Urinary bladder (tissue), 4 donors: ENCODE results near the gene ADRA1B. TPM values are rescaled to one million over a fixed set of nuclear protein-coding genes. Genes with fewer than 3 reads are reported as not detected.

Source experiments
- DNase-seq: peaks from one replicate; pipeline ENCODE4 v3.0.0-alpha.2; 2015; ENCODE audit errors: extremely low spot score
- H3K27ac ChIP-seq: one replicate; pipeline ENCODE4 v1.5.1; 2013; ENCODE audit warnings: low read depth, mild to moderate bottlenecking, moderate library complexity
- H3K36me3 ChIP-seq: one replicate; pipeline ENCODE4 v1.6.1; 2013; ENCODE audit warnings: mild to moderate bottlenecking, moderate library complexity; ENCODE audit not compliant: insufficient read depth
- H3K4me1 ChIP-seq: one replicate; pipeline ENCODE4 v1.6.1; 2013; ENCODE audit warnings: mild to moderate bottlenecking, moderate library complexity; ENCODE audit not compliant: insufficient read depth
- H3K4me3 ChIP-seq: one replicate; pipeline ENCODE4 v1.5.1; 2013; ENCODE audit warnings: low read depth, low read length
- WGBS: extraction: QIAGEN DNeasy Blood & Tissue Kit; methylation state at CpG from one replicate; pipeline ENCODE4 v1.1.7; 2013; 5-methylcytosine and 5-hydroxymethylcytosine counted together
- polyA plus RNA-seq: library from polyadenylated mRNA; stranded (reverse); fragments of 200-250 nt; gene quantifications from one replicate; pipeline ENCODE4 v1.2.3, GENCODE V29; 2013
- total RNA-seq: library from RNA; depleted of rRNA; stranded (reverse); fragments of >200 nt; gene quantifications from one replicate; pipeline ENCODE4 v1.2.3, GENCODE V29; 2014
- donor health status: healthy with polysubstance abuse.
- donor health status: healthy.

ADRA1B gene
- total and polyA plus RNA-seq, 2 donors, result 0.29 to 0.63 TPM

DNA sequence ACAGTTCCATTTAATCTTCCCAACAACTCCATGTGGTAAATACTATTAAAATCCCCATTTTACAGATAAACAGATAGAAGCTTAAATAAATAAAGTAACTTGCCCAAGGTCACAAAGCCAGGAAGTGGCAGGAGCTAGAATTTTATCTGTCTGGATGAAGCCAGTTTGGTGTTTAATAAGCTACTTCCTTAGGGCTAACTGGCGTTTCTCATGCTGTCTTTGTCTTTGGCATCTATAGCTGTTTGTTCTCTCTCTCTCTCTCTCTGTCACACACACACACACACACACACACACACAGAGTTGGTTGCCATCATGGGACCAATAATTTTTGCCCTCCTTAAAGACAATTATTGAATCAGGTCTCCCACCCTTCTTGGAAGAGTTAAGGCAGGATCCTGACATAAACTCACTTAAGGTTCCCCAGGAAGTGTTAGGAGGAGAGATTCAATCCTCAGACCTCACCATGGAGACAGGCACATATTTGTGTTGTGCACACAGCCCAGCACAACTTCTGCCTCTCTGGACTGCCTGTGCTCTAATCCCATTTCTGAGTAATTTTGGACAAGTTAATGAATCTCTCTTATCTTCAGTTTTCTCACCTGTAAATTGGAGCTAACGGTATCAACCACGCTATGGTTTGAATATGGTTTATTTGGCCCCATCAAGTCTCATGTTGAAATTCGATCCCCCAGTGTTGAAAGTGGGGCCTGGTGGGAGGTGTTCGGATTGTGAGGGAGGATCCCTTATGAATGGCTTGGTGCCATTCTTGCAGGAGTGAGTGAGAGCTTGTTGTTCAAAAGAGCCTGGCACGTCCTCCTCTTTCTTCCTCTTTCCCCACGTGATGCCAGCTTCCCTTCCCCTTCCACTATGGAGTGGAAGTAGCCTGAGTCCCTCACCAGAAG is 8.3 kb upstream of the ADRA1B start:
- 52% methylated on average over 7 of the region's 7 CpGs for WGBS
- Histone ChIP-seq H3K27ac (no peak overlapping the region), H3K36me3 (no peaks in the 10 kb centered on the region), H3K4me3 (no peak overlapping the region), H3K4me1 (no peaks in the 10 kb centered on the region)
- no peak for DNase-seq

DNA sequence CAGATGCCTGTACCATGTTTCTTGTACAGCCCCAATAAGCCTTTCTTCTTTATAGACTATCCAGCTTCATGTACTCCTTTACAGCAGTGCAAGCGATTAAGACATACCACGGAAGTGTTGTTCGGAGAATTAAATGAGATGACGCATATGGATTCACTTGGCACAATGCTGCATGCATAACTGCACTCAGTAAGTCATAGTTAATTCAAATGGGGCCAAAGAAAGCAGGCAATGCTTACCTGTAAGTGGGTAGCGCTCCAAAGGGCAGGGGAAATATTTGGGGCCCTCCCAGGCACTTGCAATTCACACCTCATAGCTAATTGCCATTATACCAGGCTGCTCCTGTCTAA is 7.7 kb upstream of the ADRA1B start:
- 74% methylated on average over 5 of the region's 5 CpGs for WGBS
- H3K4me3 ChIP-seq, result no peak overlapping the region
- H3K27ac ChIP-seq, result no peak overlapping the region
- no peaks in the 10 kb centered on the region for H3K4me1 ChIP-seq
- no peak for DNase-seq
- H3K36me3 ChIP-seq, result no peaks in the 10 kb centered on the region

DNA sequence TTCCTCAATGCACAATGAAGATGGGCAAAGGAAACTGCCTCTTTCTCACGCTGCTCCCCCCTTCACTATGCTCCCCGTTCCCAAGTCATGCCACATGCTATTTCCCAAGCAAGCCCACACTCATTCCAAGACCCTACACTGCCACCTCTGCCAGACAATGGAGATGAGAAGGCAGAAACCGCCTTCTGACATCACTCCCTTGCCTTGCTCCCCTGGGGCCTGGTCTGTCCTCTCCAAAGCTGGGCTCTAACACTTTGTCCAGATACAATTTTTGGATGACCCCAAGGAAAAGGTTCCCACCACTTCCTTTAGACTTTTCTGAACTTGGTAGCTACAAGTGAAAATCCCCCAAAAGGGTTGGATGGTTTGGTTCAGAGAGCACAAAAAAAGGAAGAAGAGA is 7.2 kb upstream of the ADRA1B start:
- Histone ChIP-seq H3K36me3 (no peaks in the 10 kb centered on the region), H3K27ac (no peak overlapping the region), H3K4me1 (no peaks in the 10 kb centered on the region), H3K4me3 (no peak overlapping the region)
- no peak for DNase-seq
- WGBS, result 89% methylated on average over 3 of the region's 3 CpGs

DNA sequence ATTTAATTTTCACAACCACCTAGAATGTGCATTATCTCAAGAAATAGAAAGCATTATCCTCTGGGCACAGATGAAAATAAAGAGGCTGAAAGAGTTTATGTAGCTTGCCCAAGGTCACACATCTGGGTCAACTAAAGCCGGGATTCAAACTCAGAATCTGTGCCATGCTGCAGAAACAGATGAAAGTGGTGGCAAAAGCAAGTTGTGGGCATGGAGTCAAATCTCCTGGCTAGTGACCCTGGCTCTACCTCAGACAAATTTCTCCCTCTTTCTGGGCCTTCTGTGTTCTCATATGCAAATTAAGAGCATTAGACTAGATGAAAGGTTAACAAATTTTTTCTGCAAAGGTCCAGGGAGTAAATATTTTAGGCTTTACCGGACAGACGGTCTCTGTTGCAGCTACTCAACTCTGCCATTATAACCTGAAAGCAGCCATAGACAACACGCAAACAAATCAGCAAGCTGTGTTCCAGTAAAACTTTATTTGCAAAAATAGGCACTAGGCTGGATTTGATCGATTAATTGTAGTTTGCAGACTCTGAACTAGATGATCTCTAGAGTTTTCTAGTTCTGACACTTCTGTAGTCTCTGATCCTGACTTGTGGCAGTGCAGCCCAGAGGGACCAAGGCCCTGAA is 6.0 kb upstream of the ADRA1B start:
- no peaks in the 10 kb centered on the region for H3K36me3 ChIP-seq
- H3K4me1 ChIP-seq, result no peaks in the 10 kb centered on the region
- 91% methylated on average over 5 of the region's 5 CpGs for WGBS
- H3K27ac ChIP-seq, result no peak overlapping the region
- no peak for DNase-seq
- no peak overlapping the region for H3K4me3 ChIP-seq

DNA sequence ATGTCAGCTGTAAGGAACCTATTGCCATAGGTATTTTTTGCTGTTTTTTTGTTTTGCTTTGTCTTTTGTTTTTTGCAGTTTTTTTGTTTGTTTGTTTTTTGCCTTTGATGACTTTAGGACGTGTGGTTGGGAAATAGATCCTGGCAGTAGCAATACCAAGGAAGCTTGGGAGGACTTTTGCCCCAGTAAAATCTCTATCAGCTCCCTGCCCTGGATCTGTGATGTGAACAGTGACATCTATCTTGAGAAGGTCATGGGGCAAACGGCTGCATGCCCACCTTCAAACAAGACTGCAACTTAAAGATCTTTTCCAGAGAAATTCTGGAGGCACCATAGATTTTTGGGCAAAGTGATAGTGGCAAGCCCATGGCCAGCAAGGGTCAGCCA is 5.4 kb upstream of the ADRA1B start:
- H3K36me3 ChIP-seq, result no peaks in the 10 kb centered on the region
- no peak overlapping the region for H3K4me3 ChIP-seq
- H3K4me1 ChIP-seq, result no peaks in the 10 kb centered on the region
- 65% methylated on average over 2 of the region's 2 CpGs for WGBS
- DNase-seq, result no peak
- H3K27ac ChIP-seq, result no peak overlapping the region

DNA sequence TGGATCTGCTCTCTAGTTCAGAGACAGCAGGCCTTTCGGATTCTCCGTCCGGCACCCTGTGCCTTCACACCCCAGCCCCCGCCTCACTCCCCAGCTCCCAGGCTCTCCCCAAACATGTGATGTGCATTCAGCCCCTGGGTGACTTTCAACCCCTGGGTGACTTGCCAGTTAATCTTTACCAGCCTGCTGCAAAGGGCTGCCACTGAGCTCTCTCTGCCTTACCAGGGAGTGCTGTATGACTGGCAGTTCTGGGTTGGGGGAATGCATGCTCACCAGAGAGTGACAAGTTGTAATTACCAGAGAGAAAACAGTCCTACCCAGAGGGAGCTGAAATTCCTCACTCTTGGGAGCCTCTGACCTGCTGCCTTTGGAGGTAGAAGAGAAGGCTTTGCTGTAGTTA is 4.9 kb upstream of the ADRA1B start:
- DNase-seq, result no peak
- Histone ChIP-seq H3K36me3 (no peaks in the 10 kb centered on the region), H3K4me3 (no peak overlapping the region), H3K27ac (no peak overlapping the region), H3K4me1 (no peaks in the 10 kb centered on the region)
- WGBS, result 96% methylated on average over 4 of the region's 4 CpGs

DNA sequence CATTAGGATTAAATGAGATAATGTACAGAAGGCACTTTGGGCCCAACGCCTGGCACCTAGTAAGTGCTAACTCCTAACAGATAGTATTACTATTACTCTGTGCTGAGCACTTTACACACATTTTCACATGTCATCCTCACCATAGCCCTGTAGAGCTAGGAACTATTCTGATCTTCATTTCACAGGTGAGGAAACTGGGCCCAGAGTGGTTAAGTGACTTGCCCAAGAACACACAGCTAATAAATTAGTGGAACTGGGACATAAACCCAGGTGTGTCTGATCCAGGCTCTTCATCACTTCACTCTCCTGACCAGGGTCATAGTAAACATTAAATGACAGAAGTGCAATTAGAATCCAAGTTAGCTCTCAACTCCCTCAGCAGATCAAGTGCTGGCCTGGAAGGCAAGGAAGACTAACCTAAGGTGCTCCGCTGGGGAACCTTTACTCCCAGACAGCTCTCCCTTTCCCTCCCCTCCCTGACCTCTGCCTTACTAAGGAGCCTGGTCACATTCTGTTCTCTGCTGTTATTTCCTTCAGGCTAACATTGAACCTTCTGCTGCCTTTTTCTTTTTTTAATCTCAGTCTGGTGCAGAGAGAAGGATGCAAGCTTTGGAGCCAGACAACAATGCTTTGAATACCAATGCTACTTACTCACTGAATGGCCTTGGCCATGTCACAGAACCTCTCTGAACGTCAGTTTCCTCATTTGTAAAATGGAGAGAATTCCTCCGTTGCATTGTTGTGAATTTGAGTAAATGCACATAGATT is 4.1 kb upstream of the ADRA1B start:
- Histone ChIP-seq H3K36me3 (no peaks in the 10 kb centered on the region), H3K4me1 (no peaks in the 10 kb centered on the region), H3K4me3 (no peak overlapping the region), H3K27ac (no peak overlapping the region)
- WGBS, result 64% methylated on average over 4 of the region's 4 CpGs
- DNase-seq, result no peak

DNA sequence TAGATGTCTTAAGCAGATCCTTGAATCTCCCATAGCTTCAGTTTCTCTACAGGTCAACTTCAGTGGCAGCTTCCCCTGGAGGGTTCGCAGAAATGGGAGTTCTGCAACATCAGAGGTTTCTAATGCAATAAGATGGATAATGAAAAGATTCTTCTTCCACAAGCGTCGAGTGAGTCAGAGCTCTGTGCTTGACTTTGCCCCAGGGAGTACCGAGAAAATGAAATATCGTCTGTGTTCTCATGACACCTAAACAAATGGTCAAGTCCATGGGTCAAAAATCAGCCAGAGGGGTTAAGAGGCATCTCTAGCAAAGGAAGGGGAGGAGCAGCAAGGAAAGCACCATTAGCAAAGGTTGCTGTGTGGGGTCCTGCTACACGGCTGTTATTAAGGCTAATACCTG is 3.2 kb upstream of the ADRA1B start:
- no peaks in the 10 kb centered on the region for H3K4me1 ChIP-seq

DNA sequence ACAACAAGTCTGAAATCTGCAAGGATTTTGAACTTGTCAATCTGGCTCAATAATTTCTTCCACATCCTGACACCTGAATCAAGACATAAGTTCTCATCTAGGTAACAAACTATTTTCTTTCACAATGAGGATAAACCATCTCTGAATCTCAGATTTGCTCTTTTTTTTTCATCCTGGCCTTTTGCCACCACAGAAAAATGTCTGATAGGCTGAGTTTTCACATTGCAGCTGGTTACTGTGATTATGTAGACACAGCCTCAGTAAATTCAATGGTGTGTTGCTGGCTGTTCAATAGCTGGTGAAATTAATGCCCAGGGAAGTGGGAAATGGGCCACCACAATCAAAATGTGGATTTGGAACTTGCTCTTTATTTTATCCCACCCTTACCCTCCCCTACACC is 2.8 kb upstream of the ADRA1B start:
- H3K4me1 ChIP-seq, result no peaks in the 10 kb centered on the region
- no peak for DNase-seq
- no peak overlapping the region for H3K27ac ChIP-seq
- H3K36me3 ChIP-seq, result no peaks in the 10 kb centered on the region
- no peak overlapping the region for H3K4me3 ChIP-seq

More for the DNA sequence above, 3.2 kb upstream of the ADRA1B start:
- Histone ChIP-seq H3K27ac (no peak overlapping the region), H3K36me3 (no peaks in the 10 kb centered on the region), H3K4me3 (no peak overlapping the region)
- DNase-seq, result no peak
- 67% methylated on average over 6 of the region's 6 CpGs for WGBS

DNA sequence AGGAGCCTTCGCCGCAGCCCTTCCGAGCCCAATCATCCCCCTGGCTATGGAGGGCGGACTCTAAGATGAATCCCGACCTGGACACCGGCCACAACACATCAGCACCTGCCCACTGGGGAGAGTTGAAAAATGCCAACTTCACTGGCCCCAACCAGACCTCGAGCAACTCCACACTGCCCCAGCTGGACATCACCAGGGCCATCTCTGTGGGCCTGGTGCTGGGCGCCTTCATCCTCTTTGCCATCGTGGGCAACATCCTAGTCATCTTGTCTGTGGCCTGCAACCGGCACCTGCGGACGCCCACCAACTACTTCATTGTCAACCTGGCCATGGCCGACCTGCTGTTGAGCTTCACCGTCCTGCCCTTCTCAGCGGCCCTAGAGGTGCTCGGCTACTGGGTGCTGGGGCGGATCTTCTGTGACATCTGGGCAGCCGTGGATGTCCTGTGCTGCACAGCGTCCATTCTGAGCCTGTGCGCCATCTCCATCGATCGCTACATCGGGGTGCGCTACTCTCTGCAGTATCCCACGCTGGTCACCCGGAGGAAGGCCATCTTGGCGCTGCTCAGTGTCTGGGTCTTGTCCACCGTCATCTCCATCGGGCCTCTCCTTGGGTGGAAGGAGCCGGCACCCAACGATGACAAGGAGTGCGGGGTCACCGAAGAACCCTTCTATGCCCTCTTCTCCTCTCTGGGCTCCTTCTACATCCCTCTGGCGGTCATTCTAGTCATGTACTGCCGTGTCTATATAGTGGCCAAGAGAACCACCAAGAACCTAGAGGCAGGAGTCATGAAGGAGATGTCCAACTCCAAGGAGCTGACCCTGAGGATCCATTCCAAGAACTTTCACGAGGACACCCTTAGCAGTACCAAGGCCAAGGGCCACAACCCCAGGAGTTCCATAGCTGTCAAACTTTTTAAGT is 819 bp downstream of the ADRA1B start:
- 85% methylated on average over 36 of the region's 36 CpGs for WGBS
- Histone ChIP-seq H3K36me3 (no peaks in the 10 kb centered on the region), H3K27ac (no peak overlapping the region), H3K4me1 (no peaks in the 10 kb centered on the region), H3K4me3 (no peak overlapping the region)
- no peak for DNase-seq

DNA sequence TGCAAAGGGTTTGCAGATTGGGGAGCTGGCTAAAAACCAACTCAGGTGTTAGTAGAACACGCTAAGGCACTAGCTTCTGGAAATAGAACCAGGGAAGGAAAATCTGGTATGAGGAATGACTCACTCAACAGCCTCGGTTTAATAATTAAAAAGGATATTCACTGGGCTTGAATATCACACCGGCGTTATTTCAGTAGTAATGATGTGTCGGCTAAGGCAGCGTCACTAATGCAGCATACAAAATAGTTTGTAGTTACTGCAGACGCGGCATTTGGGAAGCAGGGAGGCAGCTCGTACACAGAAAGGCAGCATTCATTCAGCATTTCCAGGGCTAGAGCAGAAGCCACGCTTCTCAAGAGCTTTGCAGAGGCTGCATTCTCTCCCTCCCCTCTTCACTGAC is 1.7 kb downstream of the ADRA1B start:
- no peak for DNase-seq
- WGBS, result 85% methylated on average over 10 of the region's 10 CpGs
- no peak overlapping the region for H3K4me3 ChIP-seq
- no peaks in the 10 kb centered on the region for H3K36me3 ChIP-seq
- no peak overlapping the region for H3K27ac ChIP-seq
- no peaks in the 10 kb centered on the region for H3K4me1 ChIP-seq

DNA sequence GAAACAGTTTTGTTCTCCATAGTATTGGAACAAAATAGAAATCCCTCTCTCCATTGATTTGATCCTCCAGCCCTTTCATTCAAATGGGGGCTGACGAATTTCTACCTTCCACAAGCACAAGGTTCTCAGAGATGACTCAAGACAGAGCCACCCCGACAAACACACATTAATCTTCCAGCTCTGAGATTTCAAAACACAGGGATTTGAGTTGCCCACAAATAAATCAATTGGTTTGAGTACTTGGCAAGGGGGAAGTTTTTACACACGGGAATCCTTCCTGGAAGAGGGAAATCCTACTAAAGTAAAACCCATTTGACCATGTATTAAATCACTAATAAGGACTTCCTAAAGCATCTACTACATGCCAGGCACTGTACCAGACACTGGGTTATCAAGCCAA is 5.4 kb downstream of the ADRA1B start:
- Histone ChIP-seq H3K4me3 (no peak overlapping the region), H3K36me3 (no peaks in the 10 kb centered on the region), H3K4me1 (no peaks in the 10 kb centered on the region), H3K27ac (no peak overlapping the region)
- DNase-seq, result no peak
- WGBS, result 58% methylated on average over 3 of the region's 3 CpGs

DNA sequence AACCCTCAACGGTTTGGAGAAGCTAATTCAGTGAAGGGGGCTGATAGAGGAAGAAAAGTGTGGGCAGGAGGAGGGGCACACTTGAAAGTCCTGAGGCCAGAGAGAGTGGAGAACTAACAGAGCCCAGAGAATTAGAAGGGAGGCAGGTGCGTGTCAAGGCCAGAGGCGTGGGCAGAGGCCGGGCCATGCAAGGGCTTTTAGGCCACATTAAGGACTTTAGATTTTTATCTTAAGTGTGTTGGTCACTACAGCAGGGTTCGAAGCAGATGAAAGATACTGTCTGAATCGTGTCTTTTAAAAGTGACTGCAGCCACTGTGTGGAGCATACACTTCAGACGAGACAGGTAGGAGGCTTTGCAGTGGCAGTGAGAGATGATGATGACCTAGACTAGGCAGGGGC is 6.7 kb downstream of the ADRA1B start:
- no peak for DNase-seq
- Histone ChIP-seq H3K4me1 (no peaks in the 10 kb centered on the region), H3K36me3 (no peaks in the 10 kb centered on the region), H3K4me3 (no peak overlapping the region), H3K27ac (no peak overlapping the region)
- 72% methylated on average over 7 of the region's 7 CpGs for WGBS
